SJSA1 (cell line): Measurements from ENCODE around the gene DDB1. TPM values are rescaled to one million over a fixed set of nuclear protein-coding genes. Genes with fewer than 3 reads are reported as not detected.

Experiments used
- DNase-seq, 2 experiments: peaks; one replicate each; pipeline ENCODE4 v3.0.0-alpha.2; 2015 to 2020; ENCODE audit warnings: low spot score in 2 of 2, low read depth in 1 of 2
- H3K27ac ChIP-seq: fragments of 250-450 bp; sonication (Bioruptor Pico); 2 replicates; pipeline ENCODE4 v1.5.1; 2020; ENCODE audit warnings: mild to moderate bottlenecking, moderate library complexity
- H3K27me3 ChIP-seq: fragments of 250-450 bp; sonication (Bioruptor Pico); replicated peaks from 2 replicates; pipeline ENCODE4 v1.5.1; 2020; ENCODE audit warnings: mild to moderate bottlenecking, moderate library complexity
- H3K36me3 ChIP-seq: fragments of 250-450 bp; sonication (Bioruptor Pico); 2 replicates; pipeline ENCODE4 v1.5.1; 2020; ENCODE audit warnings: mild to moderate bottlenecking
- H3K4me1 ChIP-seq: fragments of 250-450 bp; sonication (Bioruptor Pico); replicated peaks from 2 replicates; pipeline ENCODE4 v1.6.1; 2021; ENCODE audit warnings: mild to moderate bottlenecking
- H3K4me3 ChIP-seq: fragments of 250-450 bp; sonication (Bioruptor Pico); 2 replicates; pipeline ENCODE4 v1.5.1; 2020; ENCODE audit warnings: mild to moderate bottlenecking
- H3K9me3 ChIP-seq: fragments of 250-450 bp; sonication (Bioruptor Pico); replicated peaks from 2 replicates; pipeline ENCODE4 v1.5.1; 2020; ENCODE audit warnings: mild to moderate bottlenecking
- total RNA-seq: library from RNA; depleted of rRNA; stranded (reverse); fragments of >200 nt; shearing (Covaris generic); gene quantifications from 2 replicates; pipeline ENCODE4 v1.2.3, GENCODE V29; 2014

Gene DDB1
- total RNA-seq, 1 experiment from 2014 or later = 303 TPM

- Histone ChIP-seq H3K9me3 (no peaks in the 10 kb centered on the region), H3K4me1 (peaks cover 23% of the 10 kb centered on the region), H3K4me3 (no peak overlapping the region), H3K36me3 (0 out of 2 replicates have a peak, but pooled peaks cover 3% of the 10 kb centered on the region), H3K27me3 (peaks cover 24% of the 10 kb centered on the region), H3K27ac (no peak overlapping the region)
- DNase-seq = no peak
Observed at GRCh38 chr11:61290905-61291690, 41.8 kb downstream of the DDB1 start.

DNA sequence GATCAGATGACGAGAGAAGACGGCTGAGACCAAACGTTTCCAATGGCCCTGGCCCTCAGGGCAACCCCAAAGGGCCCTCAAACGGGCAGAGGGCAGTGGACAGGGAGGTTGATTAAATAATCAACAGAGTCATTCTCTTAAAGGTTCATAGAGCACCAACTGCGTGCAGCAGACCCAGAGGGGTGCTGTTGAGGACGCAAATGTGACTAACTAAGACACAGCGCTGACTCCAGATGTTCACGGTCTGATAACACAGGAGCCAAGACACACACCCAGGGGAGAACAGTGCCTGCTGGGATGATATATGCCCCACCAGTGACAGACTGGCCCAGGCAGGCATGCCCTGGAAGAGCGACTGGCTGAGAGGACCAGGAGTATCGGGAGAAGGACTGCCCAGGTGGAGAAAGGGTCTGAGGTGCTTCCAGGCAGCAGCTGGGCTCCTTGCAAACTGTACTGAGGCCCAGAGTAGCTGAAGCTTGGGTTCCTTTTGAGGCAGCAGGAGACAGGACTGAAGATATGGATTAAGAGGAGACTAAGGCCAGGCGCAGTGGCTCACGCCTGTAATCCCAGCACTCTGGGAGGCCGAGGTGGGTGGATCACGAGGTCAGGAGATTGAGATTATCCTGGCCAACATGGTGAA lies 45.4 kb downstream of the DDB1 start:
- H3K4me3 ChIP-seq = no peak overlapping the region
- peaks cover 5% of the 10 kb centered on the region; the same call in 1 of the 2 replicates for H3K4me1 ChIP-seq
- H3K9me3 ChIP-seq = no peaks in the 10 kb centered on the region
- no peaks in the 10 kb centered on the region for H3K36me3 ChIP-seq
- H3K27me3 ChIP-seq = 0 out of 2 replicates have a peak, but pooled peaks cover 5% of the 10 kb centered on the region
- no peak overlapping the region for H3K27ac ChIP-seq
- DNase-seq = no peak

- no peak for DNase-seq
- Histone ChIP-seq H3K4me1 (no peaks in the 10 kb centered on the region), H3K36me3 (no peaks in the 10 kb centered on the region), H3K27me3 (0 out of 2 replicates have a peak, but pooled peaks cover 5% of the 10 kb centered on the region), H3K27ac (no peak overlapping the region), H3K4me3 (no peak overlapping the region), H3K9me3 (no peaks in the 10 kb centered on the region)
Observed at GRCh38 chr11:61283613-61284012, 49.3 kb downstream of the DDB1 start.

- no peaks in the 10 kb centered on the region for H3K4me1 ChIP-seq
- no peak overlapping the region for H3K4me3 ChIP-seq
- H3K36me3 ChIP-seq = no peaks in the 10 kb centered on the region
- no peak overlapping the region for H3K27ac ChIP-seq
- DNase-seq = no peak
- H3K9me3 ChIP-seq = no peaks in the 10 kb centered on the region
- H3K27me3 ChIP-seq = 0 out of 2 replicates have a peak, but pooled peaks cover 5% of the 10 kb centered on the region
Observed at GRCh38 chr11:61281581-61282250, 51.2 kb downstream of the DDB1 start.

GRCh38 chr11:61280883-61281580 lies 51.9 kb downstream of the DDB1 start:
- Histone ChIP-seq H3K36me3 (no peaks in the 10 kb centered on the region), H3K4me1 (no peaks in the 10 kb centered on the region), H3K4me3 (no peak overlapping the region), H3K9me3 (no peaks in the 10 kb centered on the region), H3K27ac (no peak overlapping the region), H3K27me3 (0 out of 2 replicates have a peak, but pooled peaks cover 5% of the 10 kb centered on the region)
- DNase-seq = no peak

- H3K27me3 ChIP-seq = 0 out of 2 replicates have a peak, but pooled peaks cover 5% of the 10 kb centered on the region
- no peaks in the 10 kb centered on the region for H3K9me3 ChIP-seq
- H3K27ac ChIP-seq = no peak overlapping the region
- H3K36me3 ChIP-seq = no peaks in the 10 kb centered on the region
- no peak for DNase-seq
- H3K4me1 ChIP-seq = no peaks in the 10 kb centered on the region
- H3K4me3 ChIP-seq = no peak overlapping the region
Observed at GRCh38 chr11:61279934-61280659, 52.8 kb downstream of the DDB1 start.

DNA sequence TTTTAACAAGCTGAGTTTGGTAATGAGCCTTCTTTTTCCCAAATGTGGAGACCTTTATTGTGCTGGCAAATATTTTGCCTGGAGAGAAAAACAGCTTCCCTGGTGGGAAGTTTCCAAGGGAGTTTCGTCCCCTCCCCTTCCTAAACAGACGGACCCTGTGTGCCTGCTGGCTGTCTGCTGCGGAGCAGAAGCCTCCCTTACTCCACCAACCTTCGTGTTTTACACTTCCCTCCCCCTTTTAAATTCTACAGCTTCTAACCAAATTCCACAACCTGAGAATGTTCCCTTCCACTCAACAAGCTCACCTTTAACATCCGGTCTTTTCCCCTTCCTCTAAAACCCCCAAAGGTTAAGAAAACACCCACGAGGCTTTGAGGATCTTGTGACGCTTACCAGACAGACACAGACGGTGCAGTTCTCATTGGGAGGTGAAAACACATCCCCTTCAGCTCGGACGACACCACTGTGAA lies 54.9 kb downstream of the DDB1 start:
- Histone ChIP-seq H3K9me3 (no peaks in the 10 kb centered on the region), H3K4me1 (no peaks in the 10 kb centered on the region), H3K27ac (no peak overlapping the region), H3K4me3 (no peak overlapping the region), H3K36me3 (no peaks in the 10 kb centered on the region), H3K27me3 (0 out of 2 replicates have a peak, but pooled peaks cover 3% of the 10 kb centered on the region)
- DNase-seq = no peak

GRCh38 chr11:61277186-61278000 lies 55.5 kb downstream of the DDB1 start:
- Histone ChIP-seq H3K27me3 (0 out of 2 replicates have a peak, but pooled peaks cover 3% of the 10 kb centered on the region), H3K27ac (no peak overlapping the region), H3K4me1 (no peaks in the 10 kb centered on the region), H3K9me3 (no peaks in the 10 kb centered on the region), H3K36me3 (no peaks in the 10 kb centered on the region), H3K4me3 (no peak overlapping the region)
- no peak for DNase-seq

- no peak overlapping the region for H3K4me3 ChIP-seq
- H3K9me3 ChIP-seq = no peaks in the 10 kb centered on the region
- peaks cover 3% of the 10 kb centered on the region for H3K4me1 ChIP-seq
- H3K27ac ChIP-seq = no peak overlapping the region
- H3K27me3 ChIP-seq = 0 out of 2 replicates have a peak, but pooled peaks cover 3% of the 10 kb centered on the region
- H3K36me3 ChIP-seq = no peaks in the 10 kb centered on the region
- no peak for DNase-seq
Observed at GRCh38 chr11:61275191-61275590, 57.7 kb downstream of the DDB1 start.

DNA sequence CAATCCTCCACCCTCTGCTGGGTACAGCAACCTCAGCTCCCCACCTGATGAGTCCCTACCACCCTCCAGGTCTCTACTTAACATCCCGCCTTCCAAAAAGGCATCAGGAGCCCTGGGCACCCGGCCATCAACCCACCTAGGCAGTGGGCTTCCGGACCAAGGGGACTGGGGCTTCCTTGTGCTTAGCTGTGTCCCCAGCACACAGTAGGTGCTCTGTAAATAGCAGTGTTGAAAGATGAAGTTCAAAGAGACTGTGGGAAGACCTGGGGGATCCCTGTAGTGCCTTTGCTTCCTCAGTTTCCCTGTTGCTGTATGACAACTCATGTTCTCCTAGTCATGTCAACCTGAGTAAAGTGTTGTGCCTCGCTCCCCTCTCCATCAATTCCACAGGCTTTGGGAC lies 58.8 kb downstream of the DDB1 start:
- no peak for DNase-seq
- H3K4me1 ChIP-seq = peaks cover 5% of the 10 kb centered on the region
- H3K9me3 ChIP-seq = no peaks in the 10 kb centered on the region
- no peaks in the 10 kb centered on the region for H3K36me3 ChIP-seq
- no peak overlapping the region for H3K27ac ChIP-seq
- H3K27me3 ChIP-seq = 0 out of 2 replicates have a peak, but pooled peaks cover 3% of the 10 kb centered on the region
- H3K4me3 ChIP-seq = no peak overlapping the region

DNA sequence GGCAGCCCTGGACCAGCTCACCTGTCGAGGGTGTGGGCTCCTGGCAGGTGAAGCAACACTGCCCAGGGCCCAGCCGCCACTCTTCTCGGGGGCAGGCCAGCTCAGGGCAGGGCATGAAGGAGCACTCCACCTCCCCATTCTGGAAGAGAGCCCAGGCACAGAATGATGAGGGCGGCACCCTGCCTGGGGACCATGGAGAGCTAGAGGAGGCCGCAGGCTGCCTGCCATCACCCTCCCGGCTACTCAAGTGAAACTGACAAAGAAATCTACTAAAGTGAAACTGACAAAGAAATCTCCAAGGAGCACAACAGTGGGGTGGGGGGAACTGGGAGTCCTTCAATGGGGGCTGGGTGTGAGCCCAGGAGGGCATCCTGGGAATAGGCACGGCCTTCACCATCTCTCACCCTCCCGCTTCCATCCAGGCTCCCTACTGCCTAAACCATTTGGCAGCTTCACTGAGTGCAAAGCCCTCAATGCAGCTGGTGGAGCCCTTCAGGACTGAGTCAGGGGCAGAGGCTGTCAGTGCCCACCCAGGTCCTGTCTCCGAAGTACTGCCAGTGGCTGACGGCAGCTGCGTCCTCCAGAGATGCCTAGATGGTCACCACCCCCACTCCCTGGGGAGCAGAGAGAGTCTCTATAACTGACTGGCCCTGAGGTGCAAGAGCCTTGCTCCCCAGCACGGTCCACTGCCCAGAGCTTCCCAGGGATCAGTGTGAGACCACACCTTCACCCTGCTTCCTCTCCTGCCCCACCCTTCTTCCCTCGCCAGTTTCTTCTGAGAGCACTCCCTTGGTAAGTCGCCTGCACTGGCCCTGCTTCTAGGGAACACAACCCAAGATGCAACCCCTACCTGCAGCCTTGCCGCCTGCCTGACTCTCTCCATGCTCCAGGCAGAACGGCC lies 59.5 kb downstream of the DDB1 start:
- Histone ChIP-seq H3K27me3 (0 out of 2 replicates have a peak, but pooled peaks cover 3% of the 10 kb centered on the region), H3K4me3 (no peak overlapping the region), H3K4me1 (peaks cover 5% of the 10 kb centered on the region), H3K36me3 (no peaks in the 10 kb centered on the region), H3K27ac (no peak overlapping the region), H3K9me3 (no peaks in the 10 kb centered on the region)
- DNase-seq = no peak
